Measurements from ENCODE around the gene SUZ12. TPM values are rescaled to one million over a fixed set of nuclear protein-coding genes. Genes with fewer than 3 reads are reported as not detected.

The SUZ12 gene
- total and polyA plus RNA-seq, 9 of the 15 experiments (the other 6 are each of a cell fraction or from before 2014, with no cell fraction given), result 19.5 to 64.3 (median 47.2) TPM

- FAIRE-seq (no peak), DNase-seq (ENCODE audit: extremely low read depth in 1 of 4, low spot score in 3 of 4) (no peak), ATAC-seq (no peak)
- ChIA-PET POLR2A (interaction anchor here (0.9 to 2.0 kb wide), 3 partner anchors 9 to 13 kb away, joined by 3 to 5 read pairs (median 3); no protein-coding TSS in a partner anchor), CTCF (ENCODE audit: low intra/inter-chr PET ratio) (no interaction called here)
- no peaks in the 10 kb centered on the region; the same call in 2 of the 3 replicates for H3K79me2 ChIP-seq (ENCODE audit: control insufficient read depth, insufficient read depth, low read length)
- no peaks in the 10 kb centered on the region for H3K9me3 ChIP-seq (replicated peaks; ENCODE audit: control insufficient read depth, insufficient read depth, low read depth, low read length)
- H3K9me1 ChIP-seq (ENCODE audit: control insufficient read depth, insufficient read depth, low read length), result no peaks in the 10 kb centered on the region
- H3K4me3 ChIP-seq, result no peak overlapping the region
- no peak overlapping the region for H3K4me2 ChIP-seq (ENCODE audit: insufficient read depth, low read length)
- H4K20me1 ChIP-seq (replicated peaks; ENCODE audit: control insufficient read depth, insufficient read depth, low read length), result no peaks in the 10 kb centered on the region
- 100% methylated on average over 1 of the region's 5 CpGs for WGBS (ENCODE audit: insufficient coverage, low coverage, missing lambda C conversion rate)
- intact Hi-C loops (cut with micrococcal nuclease), result no loop called here
- no peak overlapping the region for H2AFZ ChIP-seq (ENCODE audit: low read depth, low read length)
- H3K27ac ChIP-seq (ENCODE audit: extremely low read depth, low read depth, low read length), result no peak overlapping the region
- peaks cover 0 to 4% of the 10 kb centered on the region in 2 experiments; a peak in 2 of 5 replicates for H3K4me1 ChIP-seq (replicated peaks in 1 of 2; ENCODE audit: control insufficient read depth in 2 of 2, insufficient read depth in 2 of 2, low read length in 2 of 2)
- BruUV-seq (replicated peaks), result no TSS peak
- in situ Hi-C loops (cut with MboI), result no loop called here
- no peak overlapping the region for H3K9ac ChIP-seq (ENCODE audit: insufficient read depth in 1 of 2, low read depth in 2 of 2, low read length in 2 of 2)
- H3K36me3 ChIP-seq (ENCODE audit: control insufficient read depth, insufficient read depth, low read length), result no peaks in the 10 kb centered on the region
- H3K27me3 ChIP-seq (ENCODE audit: control insufficient read depth in 2 of 2, insufficient read depth in 2 of 2, low read length in 2 of 2), result no peaks in the 10 kb centered on the region
- TF ChIP-seq ADNP (tag; IDR thresholded peaks at IDR 0.05) (no peak), ETV6 (IDR thresholded peaks at IDR 0.05; ENCODE audit: borderline replicate concordance in 1 of 2, low read depth in 2 of 2, low read length in 1 of 2) (no peak), ETV6 (CRISPR knock-in tag; IDR thresholded peaks at IDR 0.05; ENCODE audit: borderline replicate concordance) (no peak), TCFL5 (CRISPR knock-in tag; conservative IDR thresholded peaks at IDR 0.05) (no peak), SRSF3 (IDR thresholded peaks at IDR 0.05; ENCODE audit: insufficient read depth, low read length) (no peak), ZNF592 (IDR thresholded peaks at IDR 0.05) (no peak), NFIC (IDR thresholded peaks at IDR 0.05) (no peak), TEAD2 (tag; IDR thresholded peaks at IDR 0.05) (no peak), ELF2 (CRISPR knock-in tag; IDR thresholded peaks at IDR 0.05) (no peak), KDM4B (IDR thresholded peaks at IDR 0.05; ENCODE audit: borderline replicate concordance in 2 of 2, low read depth in 1 of 2) (no peak), ZNF184 (CRISPR knock-in tag; IDR thresholded peaks at IDR 0.05) (no peak), KDM5B (IDR thresholded peaks at IDR 0.05; ENCODE audit: insufficient replicate concordance, low read depth, low read length) (no peak), CREB1 (IDR thresholded peaks at IDR 0.05) (no peak), CREB1 (CRISPR knock-in tag; IDR thresholded peaks at IDR 0.05) (no peak)
- TF ChIP-seq, protein P1, sequence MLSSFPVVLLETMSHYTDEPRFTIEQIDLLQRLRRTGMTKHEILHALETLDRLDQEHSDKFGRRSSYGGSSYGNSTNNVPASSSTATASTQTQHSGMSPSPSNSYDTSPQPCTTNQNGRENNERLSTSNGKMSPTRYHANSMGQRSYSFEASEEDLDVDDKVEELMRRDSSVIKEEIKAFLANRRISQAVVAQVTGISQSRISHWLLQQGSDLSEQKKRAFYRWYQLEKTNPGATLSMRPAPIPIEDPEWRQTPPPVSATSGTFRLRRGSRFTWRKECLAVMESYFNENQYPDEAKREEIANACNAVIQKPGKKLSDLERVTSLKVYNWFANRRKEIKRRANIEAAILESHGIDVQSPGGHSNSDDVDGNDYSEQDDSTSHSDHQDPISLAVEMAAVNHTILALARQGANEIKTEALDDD (IDR thresholded peaks at IDR 0.05), result no peak
These were observed 10.6 kb upstream of the SUZ12 start for GRCh38 chr17:31926100-31926729.

All from K562 (cell line).